ENCODE measurements around the gene SPO11.

Gene SPO11

GRCh38 chr20:57387945-57388371 lies 58.4 kb downstream of the SPO11 start:
- DNase-seq (ENCODE audit: low read depth): no peak
- TF ChIP-seq, protein P1, sequence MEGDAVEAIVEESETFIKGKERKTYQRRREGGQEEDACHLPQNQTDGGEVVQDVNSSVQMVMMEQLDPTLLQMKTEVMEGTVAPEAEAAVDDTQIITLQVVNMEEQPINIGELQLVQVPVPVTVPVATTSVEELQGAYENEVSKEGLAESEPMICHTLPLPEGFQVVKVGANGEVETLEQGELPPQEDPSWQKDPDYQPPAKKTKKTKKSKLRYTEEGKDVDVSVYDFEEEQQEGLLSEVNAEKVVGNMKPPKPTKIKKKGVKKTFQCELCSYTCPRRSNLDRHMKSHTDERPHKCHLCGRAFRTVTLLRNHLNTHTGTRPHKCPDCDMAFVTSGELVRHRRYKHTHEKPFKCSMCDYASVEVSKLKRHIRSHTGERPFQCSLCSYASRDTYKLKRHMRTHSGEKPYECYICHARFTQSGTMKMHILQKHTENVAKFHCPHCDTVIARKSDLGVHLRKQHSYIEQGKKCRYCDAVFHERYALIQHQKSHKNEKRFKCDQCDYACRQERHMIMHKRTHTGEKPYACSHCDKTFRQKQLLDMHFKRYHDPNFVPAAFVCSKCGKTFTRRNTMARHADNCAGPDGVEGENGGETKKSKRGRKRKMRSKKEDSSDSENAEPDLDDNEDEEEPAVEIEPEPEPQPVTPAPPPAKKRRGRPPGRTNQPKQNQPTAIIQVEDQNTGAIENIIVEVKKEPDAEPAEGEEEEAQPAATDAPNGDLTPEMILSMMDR (IDR thresholded peaks at IDR 0.05; ENCODE audit: low read depth, low read length, missing control alignments): no peak
- in situ Hi-C loops (cut with HindIII; ENCODE audit: low sequenced_read_pairs): no loop called here
- no peak overlapping the region for H3K4me3 ChIP-seq (ENCODE audit: low read depth, low read length)

DNA sequence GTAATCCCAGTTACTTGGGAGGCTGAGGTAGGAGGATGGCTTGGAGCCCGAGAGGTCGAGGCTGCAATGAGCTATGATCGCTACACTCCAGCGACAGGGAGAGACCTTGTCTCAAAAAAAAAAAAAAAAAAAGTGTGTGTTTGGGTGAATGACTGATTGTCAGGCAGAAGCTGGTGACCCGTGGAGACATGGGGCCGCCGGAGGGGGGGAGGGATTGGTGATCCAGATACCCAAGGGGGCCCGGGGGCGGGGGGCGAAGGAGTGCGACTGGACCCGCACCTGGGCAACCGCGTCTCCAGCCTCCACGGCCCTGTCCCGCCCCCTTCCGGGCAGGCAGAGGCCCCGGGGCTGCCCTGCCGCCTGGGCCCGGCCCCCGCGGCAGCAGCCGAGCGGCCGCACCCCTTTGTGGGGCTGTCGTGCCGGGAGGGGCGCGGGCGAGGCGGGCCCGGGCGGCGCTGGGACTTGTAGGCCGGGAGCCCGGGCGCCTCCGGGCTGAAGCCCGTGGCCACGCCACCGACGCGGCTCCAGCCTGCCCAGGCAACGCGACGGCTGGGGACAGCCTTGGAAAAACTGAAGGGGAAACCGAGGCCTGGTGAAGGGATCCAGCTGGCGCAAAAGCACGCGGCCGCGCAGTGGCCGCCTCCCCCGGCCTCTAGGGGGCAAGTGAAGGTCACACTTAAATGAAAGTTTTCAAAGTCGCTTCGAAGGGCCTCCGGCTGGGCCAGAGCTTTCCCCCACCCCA lies 59.5 kb downstream of the SPO11 start:
- no peak overlapping the region for H3K4me3 ChIP-seq (ENCODE audit: low read depth, low read length)
- no peak for DNase-seq (ENCODE audit: low read depth)
- TF ChIP-seq, protein P1 (IDR thresholded peaks at IDR 0.05; ENCODE audit: low read depth, low read length, missing control alignments): peak; percentile 36
- in situ Hi-C loops (cut with HindIII; ENCODE audit: low sequenced_read_pairs): no loop called here

GRCh38 chr20:57389695-57390603 lies 60.3 kb downstream of the SPO11 start:
- DNase-seq (ENCODE audit: low read depth): no peak
- no peak overlapping the region for H3K4me3 ChIP-seq (ENCODE audit: low read depth, low read length)
- TF ChIP-seq, protein P1 (IDR thresholded peaks at IDR 0.05; ENCODE audit: low read depth, low read length, missing control alignments): no peak
- in situ Hi-C loops (cut with HindIII; ENCODE audit: low sequenced_read_pairs): no loop called here

DNA sequence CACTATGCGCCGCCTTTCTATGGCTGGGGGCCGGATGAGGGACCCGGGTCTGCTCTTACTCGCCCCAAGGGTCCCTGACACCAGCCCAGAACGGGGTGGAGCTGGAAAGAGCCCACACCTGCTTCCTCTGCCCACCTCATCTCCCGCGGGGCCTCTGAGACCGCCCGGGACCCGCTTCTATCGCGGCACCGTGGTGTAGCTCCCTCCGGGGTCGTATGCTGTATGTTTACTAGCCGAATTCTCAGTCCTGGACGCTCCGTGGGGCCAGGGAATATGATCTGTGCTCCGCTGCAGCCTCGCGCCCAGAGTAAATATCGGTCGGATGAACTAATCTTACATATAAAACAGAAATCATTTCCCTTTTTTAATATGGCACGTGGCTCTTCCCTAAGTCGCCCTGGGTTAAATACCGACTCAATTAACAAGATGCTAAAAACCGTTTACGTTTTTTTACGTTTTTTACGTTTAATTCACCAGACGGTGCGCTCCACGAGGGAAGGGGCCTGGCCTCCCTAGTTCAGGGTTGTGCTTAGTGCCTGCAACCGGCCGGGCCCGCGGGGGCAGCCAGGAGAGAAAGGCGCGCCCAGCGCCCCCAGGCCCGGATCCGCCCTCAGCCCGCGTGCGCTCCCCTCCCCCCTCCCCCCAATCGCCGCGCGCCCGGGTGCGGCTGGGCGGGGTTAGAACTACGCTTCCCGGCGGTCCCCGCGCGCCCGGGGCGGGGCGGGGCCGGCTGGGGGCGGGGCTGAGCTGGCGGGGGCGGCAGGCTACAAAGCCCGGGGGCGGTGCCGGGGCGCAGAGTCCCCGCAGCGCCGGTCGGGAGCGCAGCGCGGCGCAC lies 61.2 kb downstream of the SPO11 start, which contains the start of gene RBM38:
RBM38 (plus strand) TSS at position 793 of the 835 bp plus-strand sequence. CDS start 186 bp downstream, outside the sequence.
- DNase-seq (ENCODE audit: low read depth): no peak
- in situ Hi-C loops (cut with HindIII; ENCODE audit: low sequenced_read_pairs): no loop called here
- peak within 1 kb of the TSS; percentile 59 for H3K4me3 ChIP-seq (ENCODE audit: low read depth, low read length)
- TF ChIP-seq, protein P1 (IDR thresholded peaks at IDR 0.05; ENCODE audit: low read depth, low read length, missing control alignments): no peak

- no peak for DNase-seq (ENCODE audit: low read depth)
- in situ Hi-C loops (cut with HindIII; ENCODE audit: low sequenced_read_pairs): no loop called here
- peak overlapping the region; percentile 59 for H3K4me3 ChIP-seq (ENCODE audit: low read depth, low read length)
- TF ChIP-seq, protein P1 (IDR thresholded peaks at IDR 0.05; ENCODE audit: low read depth, low read length, missing control alignments): no peak
These were observed 62.1 kb downstream of the SPO11 start for GRCh38 chr20:57391439-57392301.

Data from astrocyte of the cerebellum (primary cell).